HepG2 (cell line): ENCODE data around the gene RNF149. TPM values are rescaled to one million over a fixed set of nuclear protein-coding genes. Genes with fewer than 3 reads are reported as not detected.

ENCODE experiments used
- E2F5 ChIP-seq: sonication (generic); formaldehyde crosslinking; conservative IDR thresholded peaks from 2 replicates; pipeline ENCODE4 v1.4.0; 2020; ENCODE audit warnings: missing genetic modification reagents
- NFKB2 ChIP-seq: sonication (generic); formaldehyde crosslinking; IDR thresholded peaks from 2 replicates; pipeline ENCODE4 v1.4.0; 2020; ENCODE audit warnings: missing genetic modification reagents, borderline replicate concordance
- RAD21 ChIP-seq: fragments of 450-650 bp; formaldehyde crosslinking; IDR thresholded peaks from 2 replicates; pipeline ENCODE4 v1.5.0; 2020; ENCODE audit warnings: mild to moderate bottlenecking
- SAFB2 ChIP-seq: sonication (generic); formaldehyde crosslinking; IDR thresholded peaks from 2 replicates; pipeline ENCODE4 v1.5.1; 2020; ENCODE audit warnings: missing genetic modification reagents, low read depth, mild to moderate bottlenecking, borderline replicate concordance
- SALL1 ChIP-seq: sonication (generic); formaldehyde crosslinking; IDR thresholded peaks from 2 replicates; pipeline ENCODE4 v1.8.0; 2022; ENCODE audit warnings: mild to moderate bottlenecking, missing genetic modification reagents
- SMYD3 ChIP-seq: sonication (generic); formaldehyde crosslinking; IDR thresholded peaks from 2 replicates; pipeline ENCODE4 v1.8.1; 2023; ENCODE audit warnings: mild to moderate bottlenecking, missing genetic modification reagents
- TIGD3 ChIP-seq: sonication (generic); formaldehyde crosslinking; IDR thresholded peaks from 2 replicates; pipeline ENCODE4 v1.5.1; 2020; ENCODE audit warnings: mild to moderate bottlenecking, missing genetic modification reagents, borderline replicate concordance
- ZFP90 ChIP-seq: sonication (generic); formaldehyde crosslinking; IDR thresholded peaks from 2 replicates; pipeline ENCODE4 v1.8.0; 2022; ENCODE audit warnings: missing genetic modification reagents, mild to moderate bottlenecking, inconsistent platforms, borderline replicate concordance
- ZNF230 ChIP-seq: sonication (generic); formaldehyde crosslinking; IDR thresholded peaks from 2 replicates; pipeline ENCODE4 v1.4.0; 2020; ENCODE audit warnings: mild to moderate bottlenecking, missing genetic modification reagents
- ZNF263 ChIP-seq: sonication (generic); formaldehyde crosslinking; IDR thresholded peaks from 2 replicates; pipeline ENCODE4 v1.4.0; 2020; ENCODE audit warnings: missing genetic modification reagents
- ZZZ3 ChIP-seq: sonication (generic); formaldehyde crosslinking; IDR thresholded peaks from 2 replicates; pipeline ENCODE4 v1.4.0; 2020; ENCODE audit warnings: missing genetic modification reagents, mild to moderate bottlenecking, borderline replicate concordance
- polyA plus RNA-seq, 8 experiments: library from polyadenylated mRNA; depleted of rRNA in 3 of 8; stranded (reverse) in 7 of 8; unstranded in 1 of 8; fragments of >200 nt; fragmentation: Illumina TruSeq in 4 of 8; extraction: Trizol in 4 of 8; gene quantifications; 2 replicates each; pipeline versions ENCODE4 v1.2.1 to v1.2.3, GENCODE V29; 2011 to 2016; ENCODE audit warnings: low read depth in 4 of 8, missing spikeins in 1 of 8, mixed read lengths in 1 of 8; ENCODE audit not compliant: insufficient read depth in 1 of 8
- total RNA-seq, 5 experiments: library from RNA; depleted of rRNA; stranded (reverse); fragments of >200 nt; fragmentation: Illumina TruSeq; extraction: Trizol; gene quantifications; 2 replicates each; pipeline ENCODE4 v1.2.3, GENCODE V29; 2016; ENCODE audit warnings: low read depth in 1 of 5
- TF ChIP-seq, protein P1 (sequence below): sonication (generic); formaldehyde crosslinking; IDR thresholded peaks from 2 replicates; pipeline ENCODE4 v1.8.1; 2022; ENCODE audit warnings: mild to moderate bottlenecking, missing genetic modification reagents
- TF ChIP-seq, protein P2 (sequence below): sonication (generic); formaldehyde crosslinking; IDR thresholded peaks from 2 replicates; pipeline ENCODE4 v1.5.0; 2020; ENCODE audit warnings: mild to moderate bottlenecking, missing genetic modification reagents
- TF ChIP-seq, protein P3 (sequence below): IDR thresholded peaks from 2 replicates; pipeline ENCODE4 v1.6.1; 2016; ENCODE audit warnings: mild to moderate bottlenecking, missing biosample characterization, missing genetic modification reagents
- TF ChIP-seq, protein P4 (sequence below): sonication (generic); formaldehyde crosslinking; conservative IDR thresholded peaks from 2 replicates; pipeline ENCODE4 v1.8.1; 2023; ENCODE audit warnings: missing genetic modification reagents

RNF149 gene
- total and polyA plus RNA-seq, 2 of the 13 experiments (the other 11 are each of a cell fraction or from before 2014, with no cell fraction given) = 87.6 to 109 TPM

DNA sequence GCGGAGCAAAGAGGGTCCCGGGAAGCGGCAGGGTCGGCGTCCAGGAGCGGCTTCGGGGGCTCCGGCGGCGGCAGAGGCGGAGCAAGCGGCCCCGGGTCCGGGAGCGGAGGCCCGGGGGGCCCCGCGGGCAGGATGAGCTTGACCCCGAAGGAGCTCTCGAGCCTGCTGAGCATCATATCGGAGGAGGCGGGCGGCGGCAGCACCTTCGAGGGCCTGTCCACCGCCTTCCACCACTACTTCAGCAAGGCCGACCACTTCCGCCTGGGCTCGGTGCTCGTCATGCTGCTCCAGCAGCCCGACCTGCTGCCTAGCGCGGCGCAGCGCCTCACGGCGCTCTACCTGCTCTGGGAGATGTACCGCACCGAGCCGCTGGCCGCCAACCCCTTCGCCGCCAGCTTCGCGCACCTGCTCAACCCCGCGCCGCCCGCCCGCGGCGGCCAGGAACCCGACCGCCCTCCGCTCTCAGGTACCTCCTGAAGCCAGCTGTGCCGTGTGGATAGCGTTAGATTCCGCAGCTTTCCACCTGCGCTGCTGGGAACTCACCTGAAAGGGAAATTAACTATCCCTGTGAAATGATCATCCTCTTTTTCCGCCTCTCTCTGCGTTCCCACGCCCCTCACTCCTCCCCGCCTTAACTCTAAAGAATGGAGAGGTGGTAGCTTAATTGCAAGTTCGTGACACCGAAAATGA lies 55.3 kb downstream of the RNF149 start (continued):
- TF ChIP-seq, protein P1, sequence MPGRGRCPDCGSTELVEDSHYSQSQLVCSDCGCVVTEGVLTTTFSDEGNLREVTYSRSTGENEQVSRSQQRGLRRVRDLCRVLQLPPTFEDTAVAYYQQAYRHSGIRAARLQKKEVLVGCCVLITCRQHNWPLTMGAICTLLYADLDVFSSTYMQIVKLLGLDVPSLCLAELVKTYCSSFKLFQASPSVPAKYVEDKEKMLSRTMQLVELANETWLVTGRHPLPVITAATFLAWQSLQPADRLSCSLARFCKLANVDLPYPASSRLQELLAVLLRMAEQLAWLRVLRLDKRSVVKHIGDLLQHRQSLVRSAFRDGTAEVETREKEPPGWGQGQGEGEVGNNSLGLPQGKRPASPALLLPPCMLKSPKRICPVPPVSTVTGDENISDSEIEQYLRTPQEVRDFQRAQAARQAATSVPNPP = 0 out of 2 replicates have a peak, but pooled peaks have one; percentile 25
- TF ChIP-seq SMYD3 (CRISPR knock-in tag) = no peak
- no peak for TF ChIP-seq ZNF263 (CRISPR knock-in tag)
- TF ChIP-seq, protein P2, sequence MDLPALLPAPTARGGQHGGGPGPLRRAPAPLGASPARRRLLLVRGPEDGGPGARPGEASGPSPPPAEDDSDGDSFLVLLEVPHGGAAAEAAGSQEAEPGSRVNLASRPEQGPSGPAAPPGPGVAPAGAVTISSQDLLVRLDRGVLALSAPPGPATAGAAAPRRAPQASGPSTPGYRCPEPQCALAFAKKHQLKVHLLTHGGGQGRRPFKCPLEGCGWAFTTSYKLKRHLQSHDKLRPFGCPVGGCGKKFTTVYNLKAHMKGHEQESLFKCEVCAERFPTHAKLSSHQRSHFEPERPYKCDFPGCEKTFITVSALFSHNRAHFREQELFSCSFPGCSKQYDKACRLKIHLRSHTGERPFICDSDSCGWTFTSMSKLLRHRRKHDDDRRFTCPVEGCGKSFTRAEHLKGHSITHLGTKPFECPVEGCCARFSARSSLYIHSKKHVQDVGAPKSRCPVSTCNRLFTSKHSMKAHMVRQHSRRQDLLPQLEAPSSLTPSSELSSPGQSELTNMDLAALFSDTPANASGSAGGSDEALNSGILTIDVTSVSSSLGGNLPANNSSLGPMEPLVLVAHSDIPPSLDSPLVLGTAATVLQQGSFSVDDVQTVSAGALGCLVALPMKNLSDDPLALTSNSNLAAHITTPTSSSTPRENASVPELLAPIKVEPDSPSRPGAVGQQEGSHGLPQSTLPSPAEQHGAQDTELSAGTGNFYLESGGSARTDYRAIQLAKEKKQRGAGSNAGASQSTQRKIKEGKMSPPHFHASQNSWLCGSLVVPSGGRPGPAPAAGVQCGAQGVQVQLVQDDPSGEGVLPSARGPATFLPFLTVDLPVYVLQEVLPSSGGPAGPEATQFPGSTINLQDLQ (CRISPR knock-in tag) = 0 out of 2 replicates have a peak, but pooled peaks have one; percentile 48
- peak; percentile 53; the same call in 1 of the 2 replicates for TF ChIP-seq RAD21
- TF ChIP-seq NFKB2 (CRISPR knock-in tag) = peak; percentile 83; the same call in 1 of the 2 replicates
- TF ChIP-seq, protein P3, sequence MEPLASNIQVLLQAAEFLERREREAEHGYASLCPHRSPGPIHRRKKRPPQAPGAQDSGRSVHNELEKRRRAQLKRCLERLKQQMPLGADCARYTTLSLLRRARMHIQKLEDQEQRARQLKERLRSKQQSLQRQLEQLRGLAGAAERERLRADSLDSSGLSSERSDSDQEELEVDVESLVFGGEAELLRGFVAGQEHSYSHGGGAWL = peak; percentile 56; the same call in 1 of the 2 replicates
- 0 out of 2 replicates have a peak, but pooled peaks have one; percentile 44 for TF ChIP-seq ZNF230 (CRISPR knock-in tag)
- TF ChIP-seq SAFB2 (CRISPR knock-in tag) = peak; percentile 53; the same call in 1 of the 2 replicates
- TF ChIP-seq ZFP90 (CRISPR knock-in tag) = peak; percentile 38; the same call in 1 of the 2 replicates
- peak; percentile 46; the same call in 1 of the 2 replicates for TF ChIP-seq TIGD3 (CRISPR knock-in tag)
- TF ChIP-seq, protein P4, sequence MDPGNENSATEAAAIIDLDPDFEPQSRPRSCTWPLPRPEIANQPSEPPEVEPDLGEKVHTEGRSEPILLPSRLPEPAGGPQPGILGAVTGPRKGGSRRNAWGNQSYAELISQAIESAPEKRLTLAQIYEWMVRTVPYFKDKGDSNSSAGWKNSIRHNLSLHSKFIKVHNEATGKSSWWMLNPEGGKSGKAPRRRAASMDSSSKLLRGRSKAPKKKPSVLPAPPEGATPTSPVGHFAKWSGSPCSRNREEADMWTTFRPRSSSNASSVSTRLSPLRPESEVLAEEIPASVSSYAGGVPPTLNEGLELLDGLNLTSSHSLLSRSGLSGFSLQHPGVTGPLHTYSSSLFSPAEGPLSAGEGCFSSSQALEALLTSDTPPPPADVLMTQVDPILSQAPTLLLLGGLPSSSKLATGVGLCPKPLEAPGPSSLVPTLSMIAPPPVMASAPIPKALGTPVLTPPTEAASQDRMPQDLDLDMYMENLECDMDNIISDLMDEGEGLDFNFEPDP (CRISPR knock-in tag) = 0 out of 2 replicates have a peak, but pooled peaks have one; percentile 78
- TF ChIP-seq E2F5 (CRISPR knock-in tag) = no peak
- TF ChIP-seq ZZZ3 = no peak
- peak; percentile 2; the same call in 1 of the 2 replicates for TF ChIP-seq SALL1 (CRISPR knock-in tag)
